GM03348 (cell line): Measurements from ENCODE around the gene ZNF883.
"Not testable (repeated sequence)": the region's sequence is repeated elsewhere in the genome, so short reads cannot be mapped to it uniquely, and the experiment has no call there.

Experiments used
- DNase-seq: peaks from one replicate; pipeline ENCODE4 v3.0.0; 2012; ENCODE audit warnings: low spot score

ZNF883 gene

GRCh38 chr9:113011911-113012381 lies at the start of gene ZNF883:
ZNF883 (minus strand) TSS chr9:113012192.
- DNase-seq, result peak; percentile 83

GRCh38 chr9:113061072-113061850 lies 49.3 kb upstream of the ZNF883 start:
- DNase-seq, result not testable (repeated sequence)

GRCh38 chr9:113059581-113060284 lies 47.7 kb upstream of the ZNF883 start:
- peak; percentile 3 for DNase-seq

- no peak for DNase-seq
Measured at GRCh38 chr9:113057193-113057592, 45.2 kb upstream of the ZNF883 start.

GRCh38 chr9:113056191-113057106 lies 44.5 kb upstream of the ZNF883 start, which contains the start of gene ZFP37:
ZFP37 (minus strand) TSS chr9:113056724; CDS start chr9:113056688, 36 bp downstream.
- DNase-seq, result peak; percentile 96

- DNase-seq, result no peak
Measured at GRCh38 chr9:113042884-113043657, 31.1 kb upstream of the ZNF883 start.

- no peak for DNase-seq
Measured at GRCh38 chr9:113026200-113026599, 14.2 kb upstream of the ZNF883 start.

- DNase-seq, result no peak
Measured at GRCh38 chr9:113018247-113018646, 6.3 kb upstream of the ZNF883 start.

GRCh38 chr9:113012492-113012891 lies 500 bp upstream of the ZNF883 start:
- DNase-seq, result peak; percentile 3

- DNase-seq, result no peak
Measured at GRCh38 chr9:113005777-113006176, 6.2 kb downstream of the ZNF883 start.

- DNase-seq, result no peak
Measured at GRCh38 chr9:112997236-112997941, 14.6 kb downstream of the ZNF883 start.

- peak; percentile 16 for DNase-seq
Measured at GRCh38 chr9:112971415-112971814, 40.6 kb downstream of the ZNF883 start.

GRCh38 chr9:112970939-112971338 lies 41.1 kb downstream of the ZNF883 start:
- DNase-seq, result peak; percentile 26

GRCh38 chr9:112969730-112970129 lies 42.3 kb downstream of the ZNF883 start:
- no peak for DNase-seq

- DNase-seq, result no peak
Measured at GRCh38 chr9:112955550-112955949, 56.4 kb downstream of the ZNF883 start.

GRCh38 chr9:112945620-112946208 lies 66.3 kb downstream of the ZNF883 start:
- DNase-seq, result no peak

- no peak for DNase-seq
Measured at GRCh38 chr9:112939418-112939817, 72.6 kb downstream of the ZNF883 start.

GRCh38 chr9:112933696-112934095 lies 78.3 kb downstream of the ZNF883 start:
- no peak for DNase-seq

GRCh38 chr9:112925058-112925641 lies 86.8 kb downstream of the ZNF883 start:
- peak; percentile 45 for DNase-seq

GRCh38 chr9:112921549-112921948 lies 90.4 kb downstream of the ZNF883 start:
- peak; percentile 64 for DNase-seq
